HG03139 (cell line): ENCODE measurements around the gene TXNDC12.

Experiments
- ATAC-seq: cut with Tn5 transposase; IDR thresholded peaks from one replicate; pipeline ENCODE4 v1.9.1; 2021; ENCODE audit not compliant: unreplicated experiment

TXNDC12 gene

GRCh38 chr1:52002038-52002917, 52.7 kb downstream of the TXNDC12 start:
- no peak for ATAC-seq

GRCh38 chr1:51998701-51999100, 56.3 kb downstream of the TXNDC12 start:
- ATAC-seq, result no peak

GRCh38 chr1:51997974-51998382, 57.0 kb downstream of the TXNDC12 start:
- ATAC-seq, result no peak

GRCh38 chr1:51990478-51990965, 64.5 kb downstream of the TXNDC12 start, which contains the start of gene RAB3B:
RAB3B (minus strand) TSS chr1:51990700; CDS start chr1:51977117, 13,583 bp downstream.
- peak; percentile 97 for ATAC-seq

- ATAC-seq, result no peak
Observed at GRCh38 chr1:51989582-51990477, 65.2 kb downstream of the TXNDC12 start.

GRCh38 chr1:51988254-51988653, 66.7 kb downstream of the TXNDC12 start:
- no peak for ATAC-seq

- no peak for ATAC-seq
Observed at GRCh38 chr1:51986718-51987117, 68.3 kb downstream of the TXNDC12 start.

GRCh38 chr1:51982161-51982560, 72.8 kb downstream of the TXNDC12 start:
- no peak for ATAC-seq

GRCh38 chr1:51981555-51981954, 73.4 kb downstream of the TXNDC12 start:
- no peak for ATAC-seq

- ATAC-seq, result no peak
Observed at GRCh38 chr1:51978099-51978498, 76.9 kb downstream of the TXNDC12 start.

- no peak for ATAC-seq
Observed at GRCh38 chr1:51976846-51977602, 78.0 kb downstream of the TXNDC12 start.

- ATAC-seq, result no peak
Observed at GRCh38 chr1:51973587-51974474, 81.2 kb downstream of the TXNDC12 start.
